ENCODE results near the gene TXK. TPM values are rescaled to one million over a fixed set of nuclear protein-coding genes. Genes with fewer than 3 reads are reported as not detected.
A peak's percentile ranks its signal among the peaks of the same experiment; 100 is the strongest.

TXK gene
- total RNA-seq (ENCODE audit: unreplicated experiment): 0.36 TPM
- long read RNA-seq: 0 reads

DNA sequence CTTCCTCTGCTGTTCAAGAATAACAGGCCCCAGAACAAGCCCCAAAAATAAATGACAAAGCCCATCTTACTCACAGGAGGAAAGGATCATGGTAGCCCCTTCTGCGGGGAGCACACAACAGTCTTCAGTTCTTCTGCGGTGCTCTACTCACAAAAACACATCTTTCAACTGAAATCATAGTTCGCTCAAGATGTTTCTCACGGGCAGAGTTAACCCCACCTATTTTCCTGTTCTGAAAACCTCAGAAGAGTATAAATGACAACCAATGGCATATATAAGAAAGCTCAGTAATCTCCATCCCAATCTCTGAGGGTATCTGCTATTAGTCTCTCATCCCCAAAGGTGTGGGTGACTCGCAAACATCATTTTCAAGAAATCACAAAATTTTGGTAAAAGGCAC, at the start of gene TXK:
Gene TXK, minus strand, starts transcription at position 170 of the 400 bp plus-strand sequence. Its CDS starts 80 bp downstream, at position 90.
- no peak within 1 kb of the TSS for H3K27ac Mint-ChIP-seq (ENCODE audit: unreplicated experiment)

DNA sequence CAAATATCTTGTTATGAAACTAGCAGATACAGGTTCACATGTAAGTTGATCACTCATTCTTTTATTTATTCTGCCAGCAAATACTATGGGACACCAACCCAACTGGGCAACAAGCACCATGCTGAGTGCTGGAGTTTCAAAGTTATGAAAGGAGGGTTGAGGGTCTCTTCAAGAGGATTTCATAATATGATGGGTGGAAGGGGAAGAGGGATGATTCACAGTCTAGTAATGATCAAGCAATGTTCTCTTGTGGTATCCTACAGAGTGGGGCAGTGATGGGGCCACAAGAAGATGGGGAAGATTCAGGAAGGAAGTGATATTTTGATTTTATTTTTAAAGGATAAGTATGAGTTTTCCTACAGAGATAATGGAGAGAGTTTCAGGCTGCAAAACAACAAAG, 46.2 kb upstream of the TXK start:
- no peak overlapping the region for H3K27ac Mint-ChIP-seq (ENCODE audit: unreplicated experiment)
- peaks cover 4% of the 10 kb centered on the region for H3K9me3 Mint-ChIP-seq (ENCODE audit: unreplicated experiment)
- TF ChIP-seq, protein P1, sequence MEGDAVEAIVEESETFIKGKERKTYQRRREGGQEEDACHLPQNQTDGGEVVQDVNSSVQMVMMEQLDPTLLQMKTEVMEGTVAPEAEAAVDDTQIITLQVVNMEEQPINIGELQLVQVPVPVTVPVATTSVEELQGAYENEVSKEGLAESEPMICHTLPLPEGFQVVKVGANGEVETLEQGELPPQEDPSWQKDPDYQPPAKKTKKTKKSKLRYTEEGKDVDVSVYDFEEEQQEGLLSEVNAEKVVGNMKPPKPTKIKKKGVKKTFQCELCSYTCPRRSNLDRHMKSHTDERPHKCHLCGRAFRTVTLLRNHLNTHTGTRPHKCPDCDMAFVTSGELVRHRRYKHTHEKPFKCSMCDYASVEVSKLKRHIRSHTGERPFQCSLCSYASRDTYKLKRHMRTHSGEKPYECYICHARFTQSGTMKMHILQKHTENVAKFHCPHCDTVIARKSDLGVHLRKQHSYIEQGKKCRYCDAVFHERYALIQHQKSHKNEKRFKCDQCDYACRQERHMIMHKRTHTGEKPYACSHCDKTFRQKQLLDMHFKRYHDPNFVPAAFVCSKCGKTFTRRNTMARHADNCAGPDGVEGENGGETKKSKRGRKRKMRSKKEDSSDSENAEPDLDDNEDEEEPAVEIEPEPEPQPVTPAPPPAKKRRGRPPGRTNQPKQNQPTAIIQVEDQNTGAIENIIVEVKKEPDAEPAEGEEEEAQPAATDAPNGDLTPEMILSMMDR (IDR thresholded peaks at IDR 0.05; ENCODE audit: unreplicated experiment): no peak
- H3K4me1 Mint-ChIP-seq (ENCODE audit: unreplicated experiment): peaks cover 13% of the 10 kb centered on the region
- peaks cover 3% of the 10 kb centered on the region for H3K27me3 Mint-ChIP-seq (ENCODE audit: unreplicated experiment)
- no peak for DNase-seq (ENCODE audit: low spot score)
- no peaks in the 10 kb centered on the region for H3K36me3 Mint-ChIP-seq (ENCODE audit: low read depth, unreplicated experiment)
- no peak overlapping the region for H3K4me3 Mint-ChIP-seq (ENCODE audit: unreplicated experiment)

More for the DNA sequence above, at the start of gene TXK:
- TF ChIP-seq, protein P1 (IDR thresholded peaks at IDR 0.05; ENCODE audit: unreplicated experiment): no peak
- H3K36me3 Mint-ChIP-seq (ENCODE audit: low read depth, unreplicated experiment): no peaks in the 10 kb centered on the region
- DNase-seq (ENCODE audit: low spot score): no peak
- peaks cover 2% of the 10 kb centered on the region for H3K27me3 Mint-ChIP-seq (ENCODE audit: unreplicated experiment)
- H3K9me3 Mint-ChIP-seq (ENCODE audit: unreplicated experiment): no peaks in the 10 kb centered on the region
- no peaks in the 10 kb centered on the region for H3K4me1 Mint-ChIP-seq (ENCODE audit: unreplicated experiment)
- H3K4me3 Mint-ChIP-seq (ENCODE audit: unreplicated experiment): no peak within 1 kb of the TSS

DNA sequence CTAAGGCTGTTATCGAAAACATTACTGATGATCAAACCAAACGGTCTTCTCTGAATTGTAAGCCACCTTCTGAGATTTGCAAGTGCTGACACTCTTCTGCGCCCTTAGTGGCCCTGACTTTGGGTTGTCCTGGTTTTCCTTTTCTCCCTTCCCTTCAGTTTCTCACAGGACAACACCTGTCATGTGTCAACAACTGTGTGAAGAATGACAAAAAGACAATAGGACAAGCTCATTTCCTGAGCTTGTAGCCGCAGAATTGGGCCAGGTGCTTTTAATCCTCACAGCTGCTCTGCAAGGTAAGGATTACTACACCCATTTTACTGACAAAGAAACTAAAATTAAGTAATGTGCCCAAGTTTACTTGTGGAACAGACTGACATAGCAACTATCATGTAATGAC, 44.9 kb upstream of the TXK start:
- peaks cover 21% of the 10 kb centered on the region for H3K4me1 Mint-ChIP-seq (ENCODE audit: unreplicated experiment)
- H3K36me3 Mint-ChIP-seq (ENCODE audit: low read depth, unreplicated experiment): no peaks in the 10 kb centered on the region
- DNase-seq (ENCODE audit: low spot score): no peak
- no peak overlapping the region for H3K4me3 Mint-ChIP-seq (ENCODE audit: unreplicated experiment)
- TF ChIP-seq, protein P1 (IDR thresholded peaks at IDR 0.05; ENCODE audit: unreplicated experiment): no peak
- peaks cover 3% of the 10 kb centered on the region for H3K27me3 Mint-ChIP-seq (ENCODE audit: unreplicated experiment)
- no peak overlapping the region for H3K27ac Mint-ChIP-seq (ENCODE audit: unreplicated experiment)
- peaks cover 4% of the 10 kb centered on the region for H3K9me3 Mint-ChIP-seq (ENCODE audit: unreplicated experiment)

DNA sequence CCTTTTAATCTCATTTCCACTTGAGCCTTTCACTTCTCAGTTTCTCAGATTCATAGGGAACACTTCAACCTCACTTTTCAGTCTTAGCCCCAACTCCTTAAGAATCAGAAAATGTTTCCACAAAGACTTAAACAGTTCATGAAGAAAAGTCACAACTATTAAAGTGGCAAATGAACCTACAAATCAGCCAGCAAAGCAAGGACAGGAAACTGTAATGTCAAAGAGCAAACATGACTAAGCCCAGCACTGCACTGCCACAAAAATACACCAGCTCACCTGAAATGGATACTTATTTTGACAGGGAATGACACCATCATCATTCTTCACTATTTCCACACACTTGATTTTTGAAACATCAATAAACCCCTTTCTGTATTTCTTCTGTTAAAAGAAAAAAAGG, 41.8 kb upstream of the TXK start:
- TF ChIP-seq, protein P1 (IDR thresholded peaks at IDR 0.05; ENCODE audit: unreplicated experiment): no peak
- Mint-ChIP-seq H3K4me1 (ENCODE audit: unreplicated experiment) (peaks cover 21% of the 10 kb centered on the region), H3K9me3 (ENCODE audit: unreplicated experiment) (peaks cover 4% of the 10 kb centered on the region), H3K27me3 (ENCODE audit: unreplicated experiment) (peaks cover 6% of the 10 kb centered on the region), H3K4me3 (ENCODE audit: unreplicated experiment) (no peak overlapping the region), H3K36me3 (ENCODE audit: low read depth, unreplicated experiment) (no peaks in the 10 kb centered on the region), H3K27ac (ENCODE audit: unreplicated experiment) (no peak overlapping the region)
- DNase-seq (ENCODE audit: low spot score): no peak

DNA sequence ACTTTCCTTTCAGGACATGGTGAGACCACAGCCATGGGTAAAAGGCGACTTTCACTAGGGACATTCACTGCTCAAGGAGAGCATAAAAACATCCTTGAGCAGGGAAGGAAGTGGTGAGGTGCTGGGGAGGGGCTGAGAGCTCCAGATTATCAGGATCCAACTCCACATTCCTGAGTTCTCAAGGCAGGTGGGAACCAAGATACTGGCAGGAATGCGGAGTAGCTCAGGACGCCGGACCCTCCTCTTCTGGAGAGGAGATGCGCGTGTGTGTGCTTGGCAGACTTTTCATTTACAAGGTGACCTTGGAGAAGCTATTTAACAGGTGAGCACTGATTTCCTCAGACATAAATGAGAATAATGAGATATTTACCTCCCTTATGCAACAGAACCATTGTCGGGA, 41.3 kb upstream of the TXK start:
- DNase-seq (ENCODE audit: low spot score): peak; percentile 11
- TF ChIP-seq, protein P1 (IDR thresholded peaks at IDR 0.05; ENCODE audit: unreplicated experiment): no peak
- peak overlapping the region; percentile 87 for H3K27ac Mint-ChIP-seq (ENCODE audit: unreplicated experiment)
- H3K4me1 Mint-ChIP-seq (ENCODE audit: unreplicated experiment): peaks cover 21% of the 10 kb centered on the region
- H3K27me3 Mint-ChIP-seq (ENCODE audit: unreplicated experiment): peaks cover 5% of the 10 kb centered on the region
- H3K4me3 Mint-ChIP-seq (ENCODE audit: unreplicated experiment): no peak overlapping the region
- no peaks in the 10 kb centered on the region for H3K36me3 Mint-ChIP-seq (ENCODE audit: low read depth, unreplicated experiment)
- H3K9me3 Mint-ChIP-seq (ENCODE audit: unreplicated experiment): peaks cover 4% of the 10 kb centered on the region
